Activated CD8-positive, alpha-beta T cell treated with anti-CD3 and anti-CD28 coated beads, Interleukin-2, amount 10 ng/mL, durations not matched to agents 7 days and 5 days (primary cell): ENCODE results near the gene MRFAP1. TPM values are rescaled to one million over a fixed set of nuclear protein-coding genes. Genes with fewer than 3 reads are reported as not detected.
"Not testable (repeated sequence)": the region's sequence is repeated elsewhere in the genome, so short reads cannot be mapped to it uniquely, and the experiment has no call there.

Experiments
- ATAC-seq: fragments of 150-1000 bp; cut with Tn5 transposase; one replicate; pipeline ENCODE4 v1.10.0; 2021; ENCODE audit warnings: moderate library complexity
- CTCF ChIA-PET: fragments of 350-600 bp; sonication (Branson Sonifier 250); formaldehyde crosslinking; loops from one replicate; lab custom pipeline; 2021; ENCODE audit warnings: antibody characterized with exemption; lab: Charles Lee
- POLR2A ChIA-PET: fragments of 350-600 bp; sonication (Branson Sonifier 250); formaldehyde crosslinking; loops from one replicate; lab custom pipeline; 2021; ENCODE audit warnings: antibody characterized with exemption; lab: Charles Lee
- DNase-seq: peaks from one replicate; pipeline ENCODE4 v3.0.0-alpha.2; 2020
- H3K27ac Mint-ChIP-seq: one replicate; pipeline ENCODE4 v1.8.0; 2021; ENCODE audit warnings: mild to moderate bottlenecking, mixed read lengths
- H3K27me3 Mint-ChIP-seq: one replicate; pipeline ENCODE4 v1.8.0; 2021; ENCODE audit warnings: low read depth, mixed read lengths
- H3K36me3 Mint-ChIP-seq: one replicate; pipeline ENCODE4 v1.8.0; 2021; ENCODE audit warnings: low read depth, mixed read lengths
- H3K4me1 Mint-ChIP-seq: one replicate; pipeline ENCODE4 v1.8.0; 2021; ENCODE audit warnings: low read depth, mixed read lengths
- H3K4me3 Mint-ChIP-seq: one replicate; pipeline ENCODE4 v1.8.0; 2021; ENCODE audit warnings: mild to moderate bottlenecking, mixed read lengths
- H3K9me3 Mint-ChIP-seq: one replicate; pipeline ENCODE4 v1.8.0; 2022; ENCODE audit warnings: mixed read lengths; ENCODE audit not compliant: insufficient read depth
- total RNA-seq, 2 experiments: library from RNA; stranded (reverse); gene quantifications; one replicate each; pipeline ENCODE4 v1.2.3, GENCODE V29; 2021

MRFAP1 gene
- total RNA-seq, 2 experiments from 2014 or later = 105 TPM

- peaks cover 7% of the 10 kb centered on the region for H3K36me3 Mint-ChIP-seq
Measured at GRCh38 chr4:6625256-6625655, 15.2 kb upstream of the MRFAP1 start.

GRCh38 chr4:6626066-6626465, 14.4 kb upstream of the MRFAP1 start:
- DNase-seq (no peak), ATAC-seq (no peak)
- Mint-ChIP-seq H3K4me1 (no peaks in the 10 kb centered on the region), H3K27ac (no peak overlapping the region), H3K36me3 (peaks cover 4% of the 10 kb centered on the region), H3K4me3 (no peak overlapping the region), H3K9me3 (no peaks in the 10 kb centered on the region), H3K27me3 (no peaks in the 10 kb centered on the region)
- ChIA-PET CTCF (interaction anchor here (0.6 to 1.0 kb wide), 2 partner anchors 71 to 248 kb away, joined by 3 read pairs; no protein-coding TSS in a partner anchor), POLR2A (interaction anchor here (1.6 kb wide), 1 partner anchor 48 kb away, joined by 4 read pairs; a partner anchor contains a TSS)

More at GRCh38 chr4:6625256-6625655, 15.2 kb upstream of the MRFAP1 start:
- Mint-ChIP-seq H3K27ac (no peak overlapping the region), H3K4me1 (no peaks in the 10 kb centered on the region), H3K27me3 (no peaks in the 10 kb centered on the region), H3K4me3 (no peak overlapping the region), H3K9me3 (no peaks in the 10 kb centered on the region)
- CTCF ChIA-PET = no interaction called here
- POLR2A ChIA-PET = interaction anchor here (1.6 kb wide), 1 partner anchor 49 kb away, joined by 4 read pairs; a partner anchor contains a TSS
- no peak for DNase-seq
- no peak for ATAC-seq

GRCh38 chr4:6627832-6628231, 12.7 kb upstream of the MRFAP1 start:
- Mint-ChIP-seq H3K9me3 (no peaks in the 10 kb centered on the region), H3K27me3 (no peaks in the 10 kb centered on the region), H3K4me3 (no peak overlapping the region), H3K27ac (no peak overlapping the region), H3K4me1 (no peaks in the 10 kb centered on the region), H3K36me3 (no peaks in the 10 kb centered on the region)
- POLR2A ChIA-PET = no interaction called here
- DNase-seq (no peak), ATAC-seq (no peak)
- CTCF ChIA-PET = no interaction called here

- ATAC-seq, CTCF ChIA-PET, H3K27ac Mint-ChIP-seq, DNase-seq, H3K9me3 Mint-ChIP-seq, H3K4me3 Mint-ChIP-seq, H3K27me3 Mint-ChIP-seq, H3K36me3 Mint-ChIP-seq, H3K4me1 Mint-ChIP-seq, POLR2A ChIA-PET: not testable (repeated sequence)
Measured at GRCh38 chr4:6628484-6628883, 12.0 kb upstream of the MRFAP1 start.

- Mint-ChIP-seq H3K36me3 (no peaks in the 10 kb centered on the region), H3K4me1 (peaks cover 7% of the 10 kb centered on the region), H3K9me3 (no peaks in the 10 kb centered on the region), H3K4me3 (no peak overlapping the region), H3K27ac (no peak overlapping the region), H3K27me3 (no peaks in the 10 kb centered on the region)
- DNase-seq = no peak
- ATAC-seq = no peak
- ChIA-PET POLR2A (no interaction called here), CTCF (no interaction called here)
Measured at GRCh38 chr4:6632125-6632524, 8.4 kb upstream of the MRFAP1 start.

- ChIA-PET POLR2A (no interaction called here), CTCF (no interaction called here)
- H3K9me3 Mint-ChIP-seq = no peaks in the 10 kb centered on the region
- no peak for DNase-seq
- no peaks in the 10 kb centered on the region for H3K36me3 Mint-ChIP-seq
- peak overlapping the region; percentile 34 for H3K27ac Mint-ChIP-seq
- ATAC-seq = no peak
- H3K4me3 Mint-ChIP-seq = no peak overlapping the region
- H3K4me1 Mint-ChIP-seq = peaks cover 7% of the 10 kb centered on the region
- no peaks in the 10 kb centered on the region for H3K27me3 Mint-ChIP-seq
Measured at GRCh38 chr4:6633091-6633906, 7.2 kb upstream of the MRFAP1 start.

GRCh38 chr4:6634746-6635145, 5.7 kb upstream of the MRFAP1 start:
- Mint-ChIP-seq H3K9me3 (no peaks in the 10 kb centered on the region), H3K4me1 (peaks cover 12% of the 10 kb centered on the region), H3K27ac (no peak overlapping the region), H3K36me3 (no peaks in the 10 kb centered on the region), H3K4me3 (no peak overlapping the region), H3K27me3 (no peaks in the 10 kb centered on the region)
- no peak for DNase-seq
- ChIA-PET CTCF (no interaction called here), POLR2A (interaction anchor here (0.7 kb wide), 1 partner anchor 39 kb away, joined by 3 read pairs; no protein-coding TSS in a partner anchor)
- no peak for ATAC-seq

- ChIA-PET POLR2A (interaction anchor here (0.6 to 5.2 kb wide), 2 partner anchors 35 to 47 kb away, joined by 3 to 65 read pairs; a partner anchor contains a TSS), CTCF (interaction anchor here (0.5 to 4.3 kb wide), 2 partner anchors 35 to 67 kb away, joined by 3 to 27 read pairs; a partner anchor contains a TSS)
- H3K27me3 Mint-ChIP-seq = no peaks in the 10 kb centered on the region
- H3K9me3 Mint-ChIP-seq = no peaks in the 10 kb centered on the region
- DNase-seq (no peak), ATAC-seq (no peak)
- peaks cover 36% of the 10 kb centered on the region for H3K36me3 Mint-ChIP-seq
- peak overlapping the region; percentile 25 for H3K4me3 Mint-ChIP-seq
- H3K4me1 Mint-ChIP-seq = peaks cover 25% of the 10 kb centered on the region
- peak overlapping the region; percentile 39 for H3K27ac Mint-ChIP-seq
Measured at GRCh38 chr4:6639137-6639680, 1.3 kb upstream of the MRFAP1 start.

- peak overlapping the region; percentile 97 for H3K4me3 Mint-ChIP-seq
- CTCF ChIA-PET = interaction anchor here (0.9 to 4.3 kb wide), 6 partner anchors 15 to 79 kb away, joined by 3 to 27 read pairs (median 5); a partner anchor contains a TSS
- H3K27me3 Mint-ChIP-seq = no peaks in the 10 kb centered on the region
Measured at GRCh38 chr4:6641164-6641970, 882 bp downstream of the MRFAP1 start.

GRCh38 chr4:6641971-6642320, 1.5 kb downstream of the MRFAP1 start:
- ChIA-PET POLR2A (interaction anchor here (0.7 to 5.2 kb wide), 8 partner anchors 14 to 109 kb away, joined by 3 to 65 read pairs (median 12); a partner anchor contains a TSS), CTCF (interaction anchor here (0.9 to 4.3 kb wide), 5 partner anchors 14 to 232 kb away, joined by 3 to 27 read pairs (median 6); a partner anchor contains a TSS)
- DNase-seq (no peak), ATAC-seq (no peak)
- no peaks in the 10 kb centered on the region for H3K27me3 Mint-ChIP-seq
- H3K9me3 Mint-ChIP-seq = no peaks in the 10 kb centered on the region
- peaks cover 25% of the 10 kb centered on the region for H3K4me1 Mint-ChIP-seq
- H3K27ac Mint-ChIP-seq = peak overlapping the region; percentile 98
- peaks cover 36% of the 10 kb centered on the region for H3K36me3 Mint-ChIP-seq
- H3K4me3 Mint-ChIP-seq = peak overlapping the region; percentile 97

More at GRCh38 chr4:6641164-6641970, 882 bp downstream of the MRFAP1 start:
- Mint-ChIP-seq H3K36me3 (peaks cover 36% of the 10 kb centered on the region), H3K9me3 (no peaks in the 10 kb centered on the region), H3K27ac (peak overlapping the region; percentile 98), H3K4me1 (peaks cover 25% of the 10 kb centered on the region)
- POLR2A ChIA-PET = interaction anchor here (0.6 to 5.2 kb wide), 21 partner anchors 15 to 460 kb away, joined by 3 to 65 read pairs (median 4); partner anchors contain the start of genes GRPEL1, MAN2B2 and MRFAP1L1
- ATAC-seq (peak; percentile 50), DNase-seq (peak; percentile 57)
